Measurements from ENCODE around the gene FBXO45. TPM values are rescaled to one million over a fixed set of nuclear protein-coding genes. Genes with fewer than 3 reads are reported as not detected.

Gene FBXO45
- total RNA-seq, 1 experiment from 2014 or later, result 18.6 TPM

DNA sequence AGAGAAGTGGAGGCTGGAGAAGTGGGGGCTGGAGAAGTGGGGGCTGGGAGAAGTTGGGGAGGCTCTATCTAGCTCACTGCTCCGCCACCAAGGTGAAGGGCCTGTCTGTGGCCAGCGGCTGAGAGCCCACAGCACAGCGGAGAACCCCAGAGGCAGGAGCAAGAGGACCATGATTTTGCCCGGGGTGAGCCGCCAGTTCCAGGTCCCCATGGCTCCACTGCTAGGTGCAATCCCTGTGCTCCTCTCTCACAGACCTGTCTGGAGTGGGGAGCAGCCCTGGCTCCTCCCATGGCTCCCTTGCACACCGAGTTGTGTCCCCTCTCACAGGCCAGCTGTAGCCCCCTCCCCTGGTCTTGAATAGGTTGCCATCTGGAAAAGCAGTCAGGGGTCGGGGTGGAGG lies 66.4 kb downstream of the FBXO45 start:
- H3K27me3 ChIP-seq (ENCODE audit: insufficient read depth, low read length), result no peaks in the 10 kb centered on the region; the same call in 1 of the 2 replicates
- peaks cover 8% of the 10 kb centered on the region for H3K23me2 ChIP-seq (ENCODE audit: insufficient read length, low read depth, low read length, poor library complexity, severe bottlenecking)
- no peak overlapping the region for H4K8ac ChIP-seq (replicated peaks; ENCODE audit: insufficient read length, low read depth, low read length)
- no peak overlapping the region for H3K9ac ChIP-seq (ENCODE audit: extremely low read depth, insufficient read length, low read length)
- no peak overlapping the region for H4K91ac ChIP-seq (ENCODE audit: insufficient read length, low read depth, low read length)
- H3K14ac ChIP-seq (ENCODE audit: insufficient read depth, low read length), result no peak overlapping the region
- H3K27ac ChIP-seq (ENCODE audit: insufficient read length, low read depth, low read length), result no peak overlapping the region
- no peaks in the 10 kb centered on the region for H3K79me1 ChIP-seq (ENCODE audit: insufficient read depth, low read depth, low read length, poor library complexity, severe bottlenecking)
- no peak overlapping the region for H2AFZ ChIP-seq (ENCODE audit: low read length)
- no peak overlapping the region for H3K56ac ChIP-seq (ENCODE audit: insufficient read length, low read depth, low read length)
- H3K23ac ChIP-seq (ENCODE audit: insufficient read length, low read depth, low read length), result no peak overlapping the region
- H2BK15ac ChIP-seq (ENCODE audit: low read depth, low read length), result no peak overlapping the region
- no peak overlapping the region for H3K4ac ChIP-seq (ENCODE audit: low read depth, low read length)
- WGBS (ENCODE audit: extremely low coverage, insufficient read length, low lambda C conversion rate), result no CpG with 5 or more reads among the region's 7 CpGs
- no peak overlapping the region for H4K5ac ChIP-seq (ENCODE audit: insufficient read length, low read depth, low read length)
- peaks cover 17% of the 10 kb centered on the region for H3K27me3 Mint-ChIP-seq (ENCODE audit: low read depth)
- no peak overlapping the region for H2BK5ac ChIP-seq (ENCODE audit: insufficient read length, low read length)
- H3K4me2 ChIP-seq (ENCODE audit: insufficient read depth, insufficient read length, low read length), result no peak overlapping the region
- no peaks in the 10 kb centered on the region for H3K9me3 ChIP-seq (ENCODE audit: control insufficient read depth, low read depth, low read length)
- H3T11ph ChIP-seq (ENCODE audit: low read length), result no peak overlapping the region
- H3K4me1 Mint-ChIP-seq, result peaks cover 35 to 41% of the 10 kb centered on the region in 2 experiments
- H2BK12ac ChIP-seq (ENCODE audit: insufficient read length, low read depth, low read length), result no peak overlapping the region
- TF ChIP-seq, protein P1, sequence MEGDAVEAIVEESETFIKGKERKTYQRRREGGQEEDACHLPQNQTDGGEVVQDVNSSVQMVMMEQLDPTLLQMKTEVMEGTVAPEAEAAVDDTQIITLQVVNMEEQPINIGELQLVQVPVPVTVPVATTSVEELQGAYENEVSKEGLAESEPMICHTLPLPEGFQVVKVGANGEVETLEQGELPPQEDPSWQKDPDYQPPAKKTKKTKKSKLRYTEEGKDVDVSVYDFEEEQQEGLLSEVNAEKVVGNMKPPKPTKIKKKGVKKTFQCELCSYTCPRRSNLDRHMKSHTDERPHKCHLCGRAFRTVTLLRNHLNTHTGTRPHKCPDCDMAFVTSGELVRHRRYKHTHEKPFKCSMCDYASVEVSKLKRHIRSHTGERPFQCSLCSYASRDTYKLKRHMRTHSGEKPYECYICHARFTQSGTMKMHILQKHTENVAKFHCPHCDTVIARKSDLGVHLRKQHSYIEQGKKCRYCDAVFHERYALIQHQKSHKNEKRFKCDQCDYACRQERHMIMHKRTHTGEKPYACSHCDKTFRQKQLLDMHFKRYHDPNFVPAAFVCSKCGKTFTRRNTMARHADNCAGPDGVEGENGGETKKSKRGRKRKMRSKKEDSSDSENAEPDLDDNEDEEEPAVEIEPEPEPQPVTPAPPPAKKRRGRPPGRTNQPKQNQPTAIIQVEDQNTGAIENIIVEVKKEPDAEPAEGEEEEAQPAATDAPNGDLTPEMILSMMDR (conservative IDR thresholded peaks at IDR 0.05), result no peak
- H3K27ac Mint-ChIP-seq, result no peak overlapping the region
- no peak overlapping the region for H2BK20ac ChIP-seq (ENCODE audit: low read depth, low read length, poor library complexity, severe bottlenecking)
- peaks cover 2% of the 10 kb centered on the region; the same call in 1 of the 2 replicates for H3K4me1 ChIP-seq (ENCODE audit: insufficient read depth, low read length)
- H2BK120ac ChIP-seq (ENCODE audit: low read depth, low read length, poor library complexity, severe bottlenecking), result no peak overlapping the region
- no peaks in the 10 kb centered on the region for H4K20me1 ChIP-seq (ENCODE audit: control insufficient read depth, insufficient read depth, insufficient read length)
- H3K9me3 Mint-ChIP-seq, result no peaks in the 10 kb centered on the region
- DNase-seq, result no peak
- no peak overlapping the region for H3K18ac ChIP-seq (ENCODE audit: insufficient read length, low read depth, low read length)
- H3K79me2 ChIP-seq (ENCODE audit: insufficient read depth, low read length), result no peaks in the 10 kb centered on the region
- no peak overlapping the region for H3K4me3 Mint-ChIP-seq
- peaks cover 0 to 5% (median 0%) of the 10 kb centered on the region in 3 experiments; a peak in 2 of 7 replicates for H3K36me3 Mint-ChIP-seq (ENCODE audit: insufficient read depth in 1 of 3, low read depth in 3 of 3)
- H2AK5ac ChIP-seq (ENCODE audit: insufficient read length, low read length), result no peak overlapping the region

Data from H9 (cell line).